Measurements from ENCODE around the gene PRDM16. TPM values are rescaled to one million over a fixed set of nuclear protein-coding genes. Genes with fewer than 3 reads are reported as not detected.

PRDM16 gene
- total RNA-seq, 1 donor from 2014 or later = 0.43 TPM

- H4K20me1 ChIP-seq (ENCODE audit: insufficient read depth, low read length) = peaks cover 43% of the 10 kb centered on the region
- peaks cover 2% of the 10 kb centered on the region for H3K4me1 ChIP-seq (ENCODE audit: insufficient read depth, low read length)
- DNase-seq (ENCODE audit: low read depth) = no peak
- H3K9me3 ChIP-seq (ENCODE audit: insufficient read depth, low read depth, low read length) = no peaks in the 10 kb centered on the region
- no peak for TF ChIP-seq EZH2 (IDR thresholded peaks at IDR 0.05; ENCODE audit: insufficient read depth, low read length)
- TF ChIP-seq CTCF (IDR thresholded peaks at IDR 0.05; ENCODE audit: insufficient read depth, low read depth, low read length) = no peak
- H3K9ac ChIP-seq (ENCODE audit: low read length) = no peak overlapping the region
- H3K4me3 ChIP-seq (ENCODE audit: insufficient read depth, low read depth, low read length) = no peak overlapping the region
- no peaks in the 10 kb centered on the region for H3K9me3 Mint-ChIP-seq (ENCODE audit: unreplicated experiment)
- H3K27ac ChIP-seq (ENCODE audit: low read depth, low read length) = no peak overlapping the region
- H3K4me3 Mint-ChIP-seq (ENCODE audit: unreplicated experiment) = no peak overlapping the region
- no peaks in the 10 kb centered on the region for H3K79me2 ChIP-seq (ENCODE audit: insufficient read depth, low read length)
- FAIRE-seq = no peak
- no peak overlapping the region for H3K4me2 ChIP-seq (ENCODE audit: low read length)
- no peak overlapping the region for H2AFZ ChIP-seq (ENCODE audit: low read depth, low read length)
- peaks cover 79% of the 10 kb centered on the region for H3K27me3 Mint-ChIP-seq (ENCODE audit: low read depth, unreplicated experiment)
- no peak overlapping the region for H3K27ac Mint-ChIP-seq (ENCODE audit: unreplicated experiment)
- no peaks in the 10 kb centered on the region for H3K36me3 ChIP-seq (ENCODE audit: insufficient read depth, low read length)
- H3K4me1 Mint-ChIP-seq (ENCODE audit: low read depth, unreplicated experiment) = peaks cover 3% of the 10 kb centered on the region
- H3K27me3 ChIP-seq (ENCODE audit: insufficient read depth, low read length) = peaks cover 2% of the 10 kb centered on the region
- no peaks in the 10 kb centered on the region for H3K36me3 Mint-ChIP-seq (ENCODE audit: low read depth, unreplicated experiment)
These were observed 197.1 kb downstream of the PRDM16 start for GRCh38 chr1:3265835-3266805.

- Mint-ChIP-seq H3K9me3 (ENCODE audit: unreplicated experiment) (no peaks in the 10 kb centered on the region), H3K27ac (ENCODE audit: unreplicated experiment) (no peak overlapping the region), H3K36me3 (ENCODE audit: low read depth, unreplicated experiment) (no peaks in the 10 kb centered on the region), H3K4me3 (ENCODE audit: unreplicated experiment) (no peak overlapping the region), H3K4me1 (ENCODE audit: low read depth, unreplicated experiment) (peaks cover 3% of the 10 kb centered on the region), H3K27me3 (ENCODE audit: low read depth, unreplicated experiment) (peaks cover 79% of the 10 kb centered on the region)
- Histone ChIP-seq H3K4me2 (ENCODE audit: low read length) (no peak overlapping the region), H2AFZ (ENCODE audit: low read depth, low read length) (no peak overlapping the region), H3K4me1 (ENCODE audit: insufficient read depth, low read length) (peaks cover 2% of the 10 kb centered on the region), H3K79me2 (ENCODE audit: insufficient read depth, low read length) (no peaks in the 10 kb centered on the region), H3K9ac (ENCODE audit: low read length) (no peak overlapping the region), H3K9me3 (ENCODE audit: insufficient read depth, low read depth, low read length) (no peaks in the 10 kb centered on the region), H3K27me3 (ENCODE audit: insufficient read depth, low read length) (peaks cover 2% of the 10 kb centered on the region), H4K20me1 (ENCODE audit: insufficient read depth, low read length) (peaks cover 39% of the 10 kb centered on the region), H3K36me3 (ENCODE audit: insufficient read depth, low read length) (no peaks in the 10 kb centered on the region), H3K27ac (ENCODE audit: low read depth, low read length) (no peak overlapping the region), H3K4me3 (ENCODE audit: insufficient read depth, low read depth, low read length) (no peak overlapping the region)
- FAIRE-seq (no peak), DNase-seq (ENCODE audit: low read depth) (no peak)
- TF ChIP-seq EZH2 (IDR thresholded peaks at IDR 0.05; ENCODE audit: insufficient read depth, low read length) = no peak
- no peak for TF ChIP-seq CTCF (IDR thresholded peaks at IDR 0.05; ENCODE audit: insufficient read depth, low read depth, low read length)
These were observed 198.0 kb downstream of the PRDM16 start for GRCh38 chr1:3266870-3267549.

Data from astrocyte (in vitro differentiated cells and primary cell).